Adipose tissue (tissue), 3 donors: ENCODE measurements around the gene MPPED2. TPM values are rescaled to one million over a fixed set of nuclear protein-coding genes. Genes with fewer than 3 reads are reported as not detected.

Experiments used
- H3K27ac ChIP-seq: one replicate; pipeline ENCODE4 v1.5.1; 2013; ENCODE audit warnings: low read depth, low read length
- WGBS, 3 donors: extraction: QIAGEN DNeasy Blood & Tissue Kit; methylation state at CpG; one replicate each; pipeline ENCODE4 v1.1.7; 2013; 5-methylcytosine and 5-hydroxymethylcytosine counted together
- polyA plus RNA-seq, 3 donors: library from polyadenylated mRNA; stranded (reverse); fragments of 200-250 nt; gene quantifications; one replicate each; pipeline ENCODE4 v1.2.3, GENCODE V29; 2013
- donor health status: healthy with polysubstance abuse.
- donor health status: Bipolar disorder and iron deficiency.
- donor health status: healthy.

Gene MPPED2
- polyA plus RNA-seq, 3 donors, result 0.51 to 1.9 (median 0.86) TPM

GRCh38 chr11:30546334-30546733 is 39.8 kb downstream of the MPPED2 start:
- no peak overlapping the region for H3K27ac ChIP-seq
- 27 to 74% (median 33%) methylated on average over 1 of the region's 1 CpG for WGBS, 3 donors

DNA sequence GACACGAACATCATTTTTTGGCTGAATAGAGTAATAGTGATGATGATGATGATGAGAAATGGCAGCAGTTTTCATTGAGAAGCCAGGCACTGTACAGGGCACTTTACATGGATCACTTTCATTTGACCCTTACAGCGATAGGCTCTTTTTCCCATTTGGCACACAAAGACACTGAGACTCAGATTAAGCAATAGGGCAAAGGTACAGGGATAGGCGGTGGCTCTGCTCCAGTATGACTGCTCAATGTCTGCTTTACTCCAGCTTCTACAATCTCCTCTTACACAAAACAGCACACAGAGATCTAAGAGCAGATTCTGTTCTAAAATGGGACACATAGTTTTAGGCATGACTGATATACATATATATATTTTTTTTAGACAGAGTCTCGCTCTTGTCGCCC is 40.6 kb downstream of the MPPED2 start:
- WGBS, 3 donors, result 86 to 90% (median 88%) methylated on average over 5 of the region's 5 CpGs
- H3K27ac ChIP-seq, result no peak overlapping the region

- H3K27ac ChIP-seq, result no peak overlapping the region
- 83 to 94% (median 83%) methylated on average over 1 of the region's 1 CpG for WGBS, 3 donors
These were observed 43.1 kb downstream of the MPPED2 start for GRCh38 chr11:30543066-30543465.

GRCh38 chr11:30540781-30541180 is 45.4 kb downstream of the MPPED2 start:
- 85 to 100% (median 92%) methylated on average over 1 of the region's 1 CpG for WGBS, 3 donors
- H3K27ac ChIP-seq, result no peak overlapping the region

DNA sequence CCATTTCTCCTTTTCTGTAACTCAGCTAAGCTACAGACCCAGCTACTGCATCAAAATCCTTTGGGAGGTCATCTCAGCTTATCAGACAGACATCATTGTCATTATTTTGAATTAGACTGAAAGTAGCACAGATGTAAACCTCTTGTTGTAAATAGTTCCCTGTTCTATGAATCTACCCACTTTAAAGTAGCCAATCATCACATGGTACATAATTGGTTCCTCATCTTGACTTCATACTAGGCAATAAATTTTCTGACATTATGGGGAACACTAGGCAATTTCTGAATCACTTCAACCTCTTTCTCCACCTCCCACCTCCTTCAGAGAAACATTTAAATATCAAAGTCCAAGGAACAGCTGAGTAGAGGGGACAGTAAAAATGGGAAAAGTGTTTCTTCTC is 47.9 kb downstream of the MPPED2 start:
- no peak overlapping the region for H3K27ac ChIP-seq

GRCh38 chr11:30535818-30536217 is 50.3 kb downstream of the MPPED2 start:
- H3K27ac ChIP-seq, result no peak overlapping the region
- 79 to 85% (median 83%) methylated on average over 13 of the region's 13 CpGs for whole genome bisulfite sequencing, 3 donors

DNA sequence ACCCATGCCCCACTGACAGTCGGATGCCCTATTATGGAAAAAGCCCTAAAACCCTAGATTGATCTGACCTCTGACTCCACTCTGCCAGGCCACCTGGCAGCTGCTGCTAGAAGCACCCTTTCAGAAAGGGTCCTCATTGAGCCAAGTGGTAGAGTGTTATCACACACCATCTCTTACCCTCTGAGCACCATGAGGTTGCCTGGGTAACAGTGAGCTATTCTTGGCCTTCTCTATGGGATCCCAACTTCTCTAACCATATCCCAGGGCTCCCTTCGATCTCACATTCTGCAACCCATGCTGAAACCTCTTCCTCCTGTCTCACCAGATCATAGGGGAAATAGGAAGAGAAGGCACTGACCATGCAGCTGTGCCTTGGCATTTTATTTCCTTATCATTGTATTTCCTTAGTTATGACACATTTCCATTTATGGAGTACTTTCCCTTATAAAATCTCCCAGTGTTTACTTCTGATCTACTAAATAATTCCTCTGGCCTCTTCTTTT is 52.7 kb downstream of the MPPED2 start:
- 70 to 85% (median 77%) methylated on average over 2 of the region's 2 CpGs for WGBS, 3 donors
- no peak overlapping the region for H3K27ac ChIP-seq

DNA sequence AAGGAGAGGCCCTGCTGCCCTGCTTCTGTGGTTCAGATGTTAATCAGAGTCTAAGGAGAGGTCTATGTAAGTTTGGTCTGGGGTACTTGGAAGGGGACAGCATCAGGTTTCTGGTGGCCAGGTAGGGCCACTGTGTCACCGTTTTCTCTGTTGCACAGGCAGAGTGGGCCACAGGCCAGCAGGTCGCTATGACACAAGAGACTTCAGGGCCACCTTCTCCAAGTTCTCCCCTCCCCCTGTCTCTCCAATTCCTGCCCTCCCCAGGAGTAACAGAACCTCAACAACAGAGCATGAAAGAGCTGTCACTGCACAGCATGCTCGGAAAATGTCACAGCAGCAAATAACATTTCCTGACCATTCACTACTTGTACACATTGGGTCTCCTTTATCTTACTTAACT is 58.6 kb downstream of the MPPED2 start:
- no peak overlapping the region for H3K27ac ChIP-seq
- WGBS, 3 donors, result 50 to 73% (median 67%) methylated on average over 3 of the region's 3 CpGs

- no peak overlapping the region for H3K27ac ChIP-seq
- 53 to 86% (median 82%) methylated on average over 3 of the region's 3 CpGs for WGBS, 3 donors
These were observed 59.6 kb downstream of the MPPED2 start for GRCh38 chr11:30526558-30526957.

GRCh38 chr11:30522536-30523243 is 63.5 kb downstream of the MPPED2 start:
- whole genome bisulfite sequencing, 3 donors, result 77 to 85% (median 79%) methylated on average over 9 of the region's 9 CpGs
- H3K27ac ChIP-seq, result no peak overlapping the region

GRCh38 chr11:30521297-30522071 is 64.7 kb downstream of the MPPED2 start:
- H3K27ac ChIP-seq, result no peak overlapping the region
- 38 to 80% (median 79%) methylated on average over 8 of the region's 8 CpGs for WGBS, 3 donors

GRCh38 chr11:30513087-30513486 is 73.1 kb downstream of the MPPED2 start:
- H3K27ac ChIP-seq, result no peak overlapping the region
- 83 to 91% (median 88%) methylated on average over 1 of the region's 1 CpG for WGBS, 3 donors

GRCh38 chr11:30511408-30511807 is 74.7 kb downstream of the MPPED2 start:
- 73 to 77% (median 76%) methylated on average over 4 of the region's 4 CpGs for WGBS, 3 donors
- H3K27ac ChIP-seq, result no peak overlapping the region

DNA sequence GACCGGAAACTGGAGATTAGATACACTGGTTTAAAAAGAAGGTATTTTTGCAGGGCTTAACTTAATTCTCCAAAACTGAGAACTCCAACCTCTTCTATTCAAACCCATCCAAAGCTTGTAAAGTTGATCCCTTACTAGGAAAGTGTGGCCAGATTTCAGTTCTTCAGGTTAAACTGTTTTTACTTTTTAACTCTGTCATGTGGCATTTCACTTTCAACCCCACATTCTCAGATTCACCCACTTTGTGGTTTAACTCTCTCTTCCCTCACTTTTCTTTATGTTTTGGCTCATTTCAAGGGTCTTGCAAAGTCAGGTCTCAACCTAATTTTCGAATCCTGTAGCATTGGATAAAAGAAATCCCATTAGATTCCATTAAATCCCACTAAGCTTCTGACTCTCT is 75.4 kb downstream of the MPPED2 start:
- H3K27ac ChIP-seq, result no peak overlapping the region
- WGBS, 3 donors, result 79 to 87% (median 82%) methylated on average over 2 of the region's 2 CpGs

GRCh38 chr11:30509364-30509763 is 76.8 kb downstream of the MPPED2 start:
- WGBS, 3 donors, result 62 to 86% (median 84%) methylated on average over 2 of the region's 2 CpGs
- no peak overlapping the region for H3K27ac ChIP-seq

DNA sequence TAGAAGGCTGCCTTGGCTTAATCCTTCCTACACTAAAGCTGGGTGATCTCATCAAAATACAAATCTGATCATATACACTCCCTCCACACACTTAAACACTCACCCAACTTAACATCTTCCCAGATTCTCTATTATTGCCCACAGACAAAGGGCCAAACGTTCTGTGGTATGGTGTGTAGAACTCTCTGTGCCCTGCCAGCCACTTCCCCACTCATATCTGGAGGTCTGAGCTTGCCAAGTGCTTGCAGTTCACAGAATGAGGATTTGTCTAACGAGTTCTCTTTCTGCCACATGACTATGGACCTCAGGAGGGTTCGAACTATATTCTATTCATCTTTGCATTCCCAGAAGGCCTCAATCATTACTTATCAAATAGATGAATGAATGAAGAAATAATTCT is 77.6 kb downstream of the MPPED2 start:
- 62 to 77% (median 71%) methylated on average over 3 of the region's 3 CpGs for WGBS, 3 donors
- H3K27ac ChIP-seq, result no peak overlapping the region

DNA sequence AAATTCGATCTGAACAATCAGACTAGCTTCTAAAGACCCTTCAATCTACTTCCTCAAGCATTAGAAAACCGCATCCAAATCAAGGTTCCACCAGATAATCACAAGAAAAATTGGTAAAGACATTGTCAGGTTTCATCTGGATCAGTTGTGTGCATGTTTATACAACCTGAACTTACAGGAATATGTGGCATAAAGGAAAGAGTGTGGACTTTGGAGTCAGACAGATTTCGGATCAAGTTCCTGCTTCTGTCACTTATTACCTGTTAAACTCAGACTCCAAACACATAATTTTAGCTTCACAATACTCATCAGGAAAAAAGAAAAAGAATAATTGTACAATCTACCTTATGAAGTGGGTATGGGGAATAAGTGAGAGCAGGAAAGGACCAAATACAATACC is 80.5 kb downstream of the MPPED2 start:
- H3K27ac ChIP-seq, result no peak overlapping the region
- 68 to 86% (median 86%) methylated on average over 3 of the region's 3 CpGs for WGBS, 3 donors

GRCh38 chr11:30504468-30504867 is 81.7 kb downstream of the MPPED2 start:
- H3K27ac ChIP-seq, result no peak overlapping the region
- 38 to 80% (median 68%) methylated on average over 2 of the region's 2 CpGs for WGBS, 3 donors

GRCh38 chr11:30503156-30503555 is 83.0 kb downstream of the MPPED2 start:
- 83 to 93% (median 92%) methylated on average over 6 of the region's 6 CpGs for WGBS, 3 donors
- H3K27ac ChIP-seq, result no peak overlapping the region

DNA sequence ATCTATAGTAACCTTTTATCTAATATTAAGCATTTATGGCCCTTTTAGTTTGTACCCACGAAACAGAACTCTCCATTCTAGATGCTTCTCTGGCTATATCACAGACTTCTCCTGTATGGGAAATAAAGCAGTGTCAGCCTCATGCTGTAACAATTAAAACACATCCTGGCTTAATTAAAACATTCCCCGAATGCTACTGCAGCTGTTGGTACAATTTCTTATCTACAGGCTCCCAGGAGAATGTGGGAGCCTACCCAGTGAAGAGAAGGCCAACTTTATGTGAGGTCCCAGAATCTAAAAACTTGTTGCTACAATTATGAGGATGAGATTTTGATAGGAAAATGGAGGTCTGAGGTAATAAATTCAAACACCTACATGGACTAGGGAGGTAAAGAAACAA is 83.8 kb downstream of the MPPED2 start:
- 58 to 76% (median 62%) methylated on average over 2 of the region's 2 CpGs for WGBS, 3 donors

More for the DNA sequence above, 83.8 kb downstream of the MPPED2 start:
- no peak overlapping the region for H3K27ac ChIP-seq
